PC-9 (cell line): ENCODE data around the gene CALD1.

Source experiments
- CTCF ChIP-seq: fragments of 200-600 bp; sonication (generic); conservative IDR thresholded peaks from 2 replicates; pipeline ENCODE4 v1.6.1; 2017; ENCODE audit warnings: mixed run types, antibody characterized with exemption, mild to moderate bottlenecking, moderate library complexity
- EZH2 ChIP-seq: fragments of 200-600 bp; sonication (generic); IDR thresholded peaks from 2 replicates; pipeline ENCODE4 v1.8.0; 2017; ENCODE audit warnings: antibody characterized with exemption, low read depth

- no peak for TF ChIP-seq CTCF
- no peak for TF ChIP-seq EZH2
These were observed 2.7 kb downstream of the CALD1 start for GRCh38 chr7:134782121-134782623.
